Stimulated activated naive CD8-positive, alpha-beta T cell treated with anti-CD3 and anti-CD28 coated beads, Interleukin-15, Interleukin-2, amounts not matched to agents 100 U/mL and 50 U/mL, for 24 hours (primary cell): Measurements from ENCODE around the gene HBS1L.
"Not testable (repeated sequence)": the region's sequence is repeated elsewhere in the genome, so short reads cannot be mapped to it uniquely, and the experiment has no call there.

Source experiments
- ATAC-seq: fragments of 150-1000 bp; cut with Tn5 transposase; one replicate; pipeline ENCODE4 v1.10.0; 2021
- DNase-seq: peaks from one replicate; pipeline ENCODE4 v3.0.0; 2021

HBS1L gene

DNA sequence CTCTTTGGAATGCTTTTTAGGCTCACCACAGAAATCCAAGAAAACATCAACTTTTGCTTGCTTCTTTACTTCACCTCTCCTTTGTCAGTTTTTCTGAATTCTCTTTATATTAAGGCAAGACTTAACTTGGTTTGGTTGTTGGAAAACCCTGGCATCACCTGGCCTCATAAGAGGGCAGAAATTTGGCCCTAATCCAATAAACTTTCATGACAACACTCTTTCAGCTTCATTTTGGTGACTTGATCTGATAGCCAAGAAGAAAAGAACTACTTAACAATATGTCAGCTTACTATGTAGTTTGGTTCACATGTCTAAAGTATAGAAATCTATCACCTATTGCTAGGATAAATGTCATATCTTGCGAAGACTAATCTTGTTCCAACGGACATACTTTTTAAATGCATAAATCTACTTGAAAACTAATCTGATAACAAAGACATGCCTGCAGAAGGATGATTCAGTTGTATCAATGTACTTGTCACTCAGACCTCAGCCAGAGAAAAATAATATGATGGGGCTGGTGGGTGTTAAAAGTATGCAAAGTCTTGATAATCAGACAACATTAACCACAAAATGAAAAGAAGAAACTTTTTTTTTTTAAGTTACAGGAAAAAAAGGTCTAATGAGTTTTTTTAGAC lies 19.3 kb upstream of the HBS1L start:
- ATAC-seq: no peak
- DNase-seq: no peak

DNA sequence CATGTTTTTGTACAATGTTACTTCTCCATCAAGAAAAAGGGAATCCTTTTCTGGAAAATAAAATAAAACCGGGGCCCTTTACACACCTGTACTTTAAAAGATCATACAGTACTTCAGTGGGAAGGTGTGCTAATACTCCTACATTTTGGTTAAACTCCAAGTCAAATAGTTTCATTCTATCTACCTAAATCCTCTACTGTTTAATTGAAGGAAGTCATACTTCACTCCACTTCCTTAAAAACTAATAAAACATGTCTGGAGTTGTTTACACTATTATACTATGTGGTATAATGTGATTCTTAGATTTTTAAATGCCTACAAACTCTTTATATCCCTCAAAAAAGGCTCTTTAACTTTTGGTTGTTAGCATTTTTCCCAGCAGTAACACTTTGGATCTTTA lies 18.6 kb upstream of the HBS1L start:
- no peak for DNase-seq
- ATAC-seq: no peak

DNA sequence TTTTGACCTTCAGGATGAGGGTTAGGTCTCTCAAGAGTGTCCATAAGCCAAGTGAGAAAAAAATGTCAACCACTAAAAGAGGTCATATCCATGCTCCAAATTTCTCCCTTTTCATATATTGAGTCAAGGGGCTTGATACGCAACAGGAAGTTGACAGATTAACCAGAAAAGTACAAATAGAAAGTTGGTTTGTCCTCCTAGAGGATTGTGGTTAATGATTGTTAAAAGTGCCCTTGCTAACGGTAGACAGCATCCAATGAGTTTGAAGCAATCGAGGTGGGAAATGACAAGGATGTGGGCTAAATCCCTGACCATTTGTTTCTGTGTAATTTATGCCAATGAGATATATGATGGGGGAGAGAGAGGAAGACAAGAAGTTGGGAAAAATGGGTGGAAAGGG lies 18.1 kb upstream of the HBS1L start:
- no peak for DNase-seq

DNA sequence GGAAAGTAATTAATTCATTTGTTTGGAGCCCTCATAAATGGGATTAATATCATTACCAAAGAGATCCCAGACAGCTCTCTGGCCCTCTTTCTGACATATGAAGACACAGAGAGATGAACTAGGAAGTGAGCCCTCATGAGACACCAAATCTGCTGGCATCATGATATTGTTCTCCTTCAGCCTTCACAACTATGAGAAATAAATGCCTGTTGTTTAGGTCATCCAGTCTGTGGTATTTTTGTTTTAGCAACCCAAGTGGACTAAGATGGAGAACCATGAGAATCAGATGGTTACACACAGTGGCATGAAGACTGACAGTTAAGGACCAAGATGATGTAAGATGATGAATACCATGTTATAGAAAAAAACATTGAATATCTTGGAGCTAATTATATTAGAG lies 16.9 kb upstream of the HBS1L start:
- no peak for ATAC-seq
- no peak for DNase-seq

More for the DNA sequence above, 18.1 kb upstream of the HBS1L start:
- ATAC-seq: no peak

DNA sequence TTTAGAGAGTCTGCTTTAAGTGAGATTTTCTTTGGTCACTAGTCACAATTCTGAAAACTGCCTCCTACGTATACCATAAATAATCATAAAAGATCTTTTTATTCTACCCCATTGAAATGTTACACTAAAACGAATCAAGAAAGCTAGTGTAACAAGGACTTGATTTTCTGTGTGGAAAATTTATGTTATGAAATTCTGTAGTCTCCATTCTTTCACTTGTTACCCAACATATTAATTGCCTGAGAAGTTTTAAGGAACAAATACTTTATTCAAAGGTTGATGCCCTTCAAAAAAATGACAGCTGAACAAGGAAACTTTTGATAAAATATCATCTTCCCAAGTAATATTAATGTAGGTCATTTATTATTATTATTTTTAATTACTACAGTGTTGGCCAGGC lies 13.3 kb upstream of the HBS1L start:
- no peak for ATAC-seq
- no peak for DNase-seq

DNA sequence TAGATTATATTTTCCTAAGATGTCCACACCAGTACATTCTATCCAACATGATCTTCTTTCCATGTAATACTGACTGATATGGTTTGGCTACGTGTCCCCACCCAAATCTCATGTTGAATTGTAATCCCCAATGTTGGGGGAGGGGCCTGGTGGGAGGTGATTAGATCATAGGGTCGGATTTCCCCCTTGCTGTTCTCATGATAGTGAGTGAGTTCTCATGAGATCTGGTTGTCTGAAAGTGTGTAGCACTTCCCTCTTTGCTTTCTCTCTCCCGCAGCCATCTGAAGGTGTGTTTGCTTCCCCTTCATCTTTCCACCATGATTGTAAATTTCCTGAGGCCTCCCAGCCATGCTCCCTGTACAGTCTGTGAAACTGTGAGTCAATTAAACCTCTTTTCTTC lies 12.2 kb upstream of the HBS1L start:
- ATAC-seq (peak; percentile 14), DNase-seq (peak; percentile 26)

DNA sequence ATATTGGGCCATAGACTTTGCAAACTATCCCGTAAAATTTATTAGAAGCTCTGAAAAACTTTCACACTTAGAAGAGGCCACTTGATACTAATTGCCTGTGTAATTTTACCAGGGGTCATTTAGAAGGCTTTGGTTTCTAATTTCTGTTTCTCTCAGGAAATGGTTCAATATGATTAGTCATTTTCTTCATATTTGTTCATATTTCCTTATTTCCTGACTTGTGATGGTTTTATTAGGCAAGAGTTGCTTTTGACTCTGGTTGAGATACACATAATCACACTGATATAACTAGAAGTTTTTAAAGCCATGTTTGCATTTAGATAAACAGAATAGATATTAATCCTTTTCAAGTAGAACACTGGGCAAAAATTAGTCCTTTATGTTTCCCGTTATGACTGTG lies 11.8 kb upstream of the HBS1L start:
- DNase-seq: no peak
- no peak for ATAC-seq

DNA sequence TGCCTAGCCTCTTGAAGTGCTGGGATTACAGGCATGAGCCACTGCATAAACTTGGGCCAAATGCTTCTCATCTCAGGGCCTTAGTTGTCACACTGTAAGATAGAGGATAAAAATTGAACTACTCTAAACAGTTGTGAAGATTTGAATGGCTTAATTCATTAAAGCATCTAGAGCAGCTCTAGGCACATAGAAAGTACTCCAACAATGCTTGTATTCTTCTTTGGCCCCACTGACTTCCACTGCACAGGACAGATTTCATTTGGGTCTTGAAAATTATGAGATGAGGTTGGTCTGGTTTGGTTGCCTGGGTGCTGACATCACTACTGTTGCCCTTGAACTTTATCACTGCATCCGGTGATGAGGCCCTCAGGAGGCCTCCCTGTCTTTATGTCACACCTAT lies 10.0 kb upstream of the HBS1L start:
- DNase-seq (no peak), ATAC-seq (no peak)

DNA sequence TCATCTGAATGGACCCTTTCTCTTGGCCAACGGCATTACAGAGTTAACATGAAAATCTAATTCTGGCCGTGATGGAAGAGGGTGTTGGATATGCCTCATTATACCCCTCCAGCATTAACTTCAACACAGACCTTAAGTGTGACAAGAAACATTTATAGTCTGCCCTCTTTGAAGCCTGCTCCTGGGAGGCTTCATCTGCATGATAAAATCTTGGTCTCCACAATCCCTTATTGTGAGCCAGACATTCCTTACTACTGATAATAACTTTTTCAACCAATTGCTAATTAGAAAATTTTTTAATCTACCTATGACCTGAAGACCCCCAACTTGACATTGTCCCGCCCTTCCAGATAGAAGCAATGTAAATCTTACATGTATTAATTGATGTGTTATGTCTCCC lies 9.3 kb upstream of the HBS1L start:
- ATAC-seq: no peak
- DNase-seq: no peak

DNA sequence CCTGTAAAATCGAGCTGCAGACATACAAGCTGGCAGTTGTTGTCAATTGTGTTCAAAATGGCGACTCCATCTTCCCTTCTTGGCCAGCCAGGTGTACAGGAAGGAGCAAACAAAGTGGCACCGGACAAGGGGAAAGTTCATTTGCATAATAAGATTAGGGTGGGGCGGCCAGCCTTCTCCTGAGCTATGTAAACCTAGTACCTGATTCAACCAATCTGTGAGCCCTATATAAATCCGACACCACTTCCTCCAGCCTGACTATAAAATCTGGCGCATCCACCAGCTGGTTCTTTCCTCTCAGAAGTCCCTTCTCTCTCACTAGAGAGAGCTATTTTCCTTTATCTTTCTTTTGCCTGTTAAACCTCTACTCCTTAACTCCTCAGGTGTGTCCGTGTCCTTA lies 8.1 kb upstream of the HBS1L start:
- ATAC-seq (no peak), DNase-seq (no peak)

DNA sequence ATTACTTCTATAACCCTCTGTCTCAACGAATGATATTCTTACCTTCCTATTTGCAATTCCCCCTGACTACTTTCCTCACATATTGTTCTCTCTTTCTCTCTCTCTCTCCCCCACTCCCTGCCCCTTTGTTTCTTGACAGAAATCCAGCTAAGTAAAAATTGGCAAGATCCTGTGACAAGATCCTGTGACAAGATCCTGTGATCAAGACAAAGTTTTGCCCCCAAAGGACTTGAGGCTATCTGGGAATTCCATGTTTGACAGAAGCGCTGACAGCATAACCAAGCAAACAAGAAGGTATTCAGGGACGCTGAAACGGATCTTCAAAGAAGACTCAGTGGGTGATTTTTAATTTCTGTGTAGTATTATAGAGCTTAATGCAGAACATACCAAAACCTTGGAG lies 5.5 kb upstream of the HBS1L start:
- no peak for ATAC-seq
- no peak for DNase-seq

DNA sequence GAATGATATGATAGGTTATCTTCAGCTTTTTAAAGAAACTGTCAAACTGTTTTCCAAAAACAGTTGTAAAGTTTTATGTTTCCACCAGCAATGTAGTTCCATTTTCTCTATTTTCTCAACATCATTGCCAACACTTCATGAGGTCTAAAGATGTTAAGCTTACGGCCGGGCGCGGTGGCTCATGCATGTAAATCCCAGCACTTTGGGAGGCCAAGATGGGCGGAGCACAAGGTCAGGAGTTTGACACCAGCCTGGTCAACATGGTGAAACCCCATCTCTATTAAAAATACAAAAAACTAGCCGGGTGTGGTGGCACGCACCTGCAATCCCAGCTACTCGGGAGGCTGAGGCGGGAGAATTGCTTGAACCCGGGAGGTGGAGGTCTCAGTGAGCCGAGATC lies 3.7 kb upstream of the HBS1L start:
- ATAC-seq: not testable (repeated sequence)

DNA sequence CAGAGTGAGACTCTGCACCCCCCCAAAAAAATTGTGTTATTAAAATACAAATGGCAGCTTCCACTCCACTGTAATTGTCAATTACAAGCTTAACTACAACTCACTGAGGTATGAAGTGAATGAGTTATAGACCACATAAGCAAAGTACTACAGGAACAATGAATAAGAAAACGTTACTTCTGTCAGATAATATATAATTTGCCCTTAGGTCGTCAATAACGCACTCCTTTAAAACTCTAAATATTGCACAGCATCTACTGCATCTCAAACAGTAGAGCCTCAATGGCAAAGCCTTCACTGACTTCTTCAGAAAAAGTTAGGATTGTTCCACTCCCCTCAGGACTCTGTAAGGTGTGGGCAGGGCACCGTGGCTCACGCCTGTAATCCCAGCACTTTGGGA lies 2.0 kb upstream of the HBS1L start:
- DNase-seq: no peak
- no peak for ATAC-seq

More for the DNA sequence above, 3.7 kb upstream of the HBS1L start:
- not testable (repeated sequence) for DNase-seq

DNA sequence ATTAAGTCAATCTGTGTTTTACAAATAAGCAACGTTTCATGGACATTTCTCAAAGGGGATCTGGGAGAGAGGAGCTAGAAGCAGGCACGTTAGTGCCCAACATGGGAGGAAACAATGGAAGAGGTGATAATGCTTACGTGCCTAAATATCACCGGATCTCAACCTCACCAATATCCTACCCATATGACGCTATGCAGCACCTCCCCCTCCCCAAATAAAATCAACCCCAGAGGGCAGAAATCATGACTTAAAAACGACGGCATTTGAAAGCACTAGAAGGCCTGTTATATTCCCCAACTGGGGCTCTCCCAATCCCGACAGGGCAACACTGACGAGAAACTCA lies 425 bp downstream of the HBS1L start:
- ATAC-seq (peak; percentile 15), DNase-seq (no peak)

DNA sequence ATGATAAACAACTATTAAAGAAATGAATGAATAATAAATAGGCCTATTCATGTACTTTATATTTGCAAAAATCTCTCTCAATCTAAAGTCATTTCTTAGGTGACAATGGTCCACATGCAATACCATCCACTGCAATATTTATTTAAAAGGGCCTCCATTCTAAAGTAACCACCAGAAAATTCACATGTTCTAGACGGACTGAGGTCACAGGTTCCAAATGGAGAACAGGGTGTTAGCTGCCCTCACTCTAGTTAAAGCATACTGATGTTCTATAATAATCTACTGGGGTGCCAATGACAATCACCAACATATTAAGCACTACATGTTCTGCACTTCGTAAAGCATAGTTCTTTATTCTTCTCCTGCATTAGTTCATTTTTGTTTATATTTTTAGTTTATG lies 1.2 kb downstream of the HBS1L start:
- ATAC-seq: no peak
- DNase-seq: no peak

DNA sequence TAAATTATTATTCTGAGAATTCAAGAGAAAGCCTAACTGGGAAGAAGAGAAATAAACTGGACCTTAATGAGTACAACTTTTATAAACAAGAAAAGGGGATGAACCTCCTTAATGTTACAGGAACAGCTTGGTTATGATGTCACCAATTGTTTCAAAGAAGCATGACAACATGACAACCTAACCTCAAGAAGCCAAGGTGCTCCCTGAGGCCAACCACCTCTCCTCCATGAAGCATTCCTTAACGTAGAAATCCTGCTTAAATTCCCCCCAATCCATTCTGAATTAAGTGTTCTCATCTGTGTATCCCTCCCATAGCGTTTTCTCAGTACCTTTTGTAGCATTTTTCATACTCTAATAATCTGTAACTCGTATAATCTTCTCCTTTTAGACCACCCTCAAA lies 1.7 kb downstream of the HBS1L start:
- ATAC-seq (no peak), DNase-seq (no peak)

DNA sequence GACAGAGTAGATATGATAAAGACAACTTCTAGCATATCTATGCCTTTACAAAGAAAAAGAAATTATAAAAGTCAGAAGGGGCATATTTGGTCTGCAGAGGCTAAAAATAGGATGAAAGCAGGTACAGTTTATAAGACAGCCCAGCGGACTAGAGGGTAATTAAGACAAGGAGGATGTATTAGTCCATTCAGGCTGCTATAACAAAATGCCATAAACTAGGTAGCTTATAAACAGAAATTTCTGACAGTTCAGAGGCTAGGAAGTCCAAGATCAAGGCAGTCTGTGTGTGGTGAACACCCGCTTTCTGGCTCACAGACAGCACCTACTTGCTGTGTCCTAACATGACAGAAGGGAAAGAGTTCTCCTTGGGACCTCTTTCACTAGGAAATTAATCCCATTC lies 5.7 kb downstream of the HBS1L start:
- no peak for ATAC-seq
- DNase-seq: no peak

DNA sequence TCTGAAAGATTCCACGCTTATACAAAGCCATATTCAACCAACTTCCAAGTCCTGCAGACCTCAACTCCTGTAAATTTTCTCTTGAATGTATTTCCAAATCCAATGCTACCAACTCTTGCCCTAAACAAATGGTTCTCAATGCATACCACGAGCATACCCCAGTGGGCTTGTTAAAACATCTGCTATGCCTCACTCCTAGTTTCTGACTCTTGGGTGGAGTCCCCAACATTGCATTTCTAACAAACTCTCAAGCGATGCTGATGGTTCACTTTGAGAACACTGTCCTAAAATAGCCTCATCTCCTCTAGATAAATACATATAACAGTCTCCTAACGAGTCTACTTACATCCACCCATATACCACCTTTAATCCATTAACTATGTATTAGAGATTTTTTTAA lies 7.3 kb downstream of the HBS1L start:
- ATAC-seq (peak; percentile 25), DNase-seq (no peak)

DNA sequence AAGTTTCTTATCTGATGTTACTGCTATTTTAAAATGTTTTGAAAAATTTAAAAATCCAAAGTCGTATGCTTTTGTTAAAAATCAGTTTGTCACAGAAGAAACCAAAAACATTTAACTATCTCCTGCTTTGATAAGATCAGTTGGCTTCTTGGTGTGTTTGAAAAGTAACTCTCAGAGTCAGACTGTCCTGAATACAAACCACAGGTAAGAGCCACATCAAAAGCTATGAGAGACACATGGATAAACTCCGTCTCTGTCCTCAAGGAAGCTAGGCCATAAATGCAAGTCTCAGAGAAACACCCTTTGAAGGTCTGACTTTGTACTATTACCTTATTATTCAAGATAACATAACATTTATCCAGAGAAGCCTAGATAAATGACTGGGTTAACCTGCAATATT lies 7.7 kb downstream of the HBS1L start:
- DNase-seq (no peak), ATAC-seq (peak; percentile 62)

DNA sequence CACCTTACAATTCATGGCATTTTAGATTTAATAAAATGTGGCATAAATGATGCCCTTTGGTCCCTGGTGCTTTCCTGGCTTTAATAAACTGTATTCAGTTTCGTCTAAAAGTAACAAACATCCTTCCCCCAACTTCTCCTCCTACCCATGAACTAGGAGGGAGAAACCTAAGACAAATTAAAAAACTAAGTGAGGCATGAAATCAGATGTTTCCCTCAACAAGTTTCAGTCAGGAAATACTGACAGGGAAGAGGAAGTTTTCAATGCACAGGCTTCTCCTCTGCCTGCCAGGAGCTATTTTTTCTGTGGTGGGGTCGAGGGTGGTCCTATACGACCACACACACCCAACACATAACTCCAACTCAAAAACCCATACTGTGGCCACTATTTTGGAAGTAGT lies 10.0 kb downstream of the HBS1L start:
- DNase-seq: no peak
- ATAC-seq: no peak

DNA sequence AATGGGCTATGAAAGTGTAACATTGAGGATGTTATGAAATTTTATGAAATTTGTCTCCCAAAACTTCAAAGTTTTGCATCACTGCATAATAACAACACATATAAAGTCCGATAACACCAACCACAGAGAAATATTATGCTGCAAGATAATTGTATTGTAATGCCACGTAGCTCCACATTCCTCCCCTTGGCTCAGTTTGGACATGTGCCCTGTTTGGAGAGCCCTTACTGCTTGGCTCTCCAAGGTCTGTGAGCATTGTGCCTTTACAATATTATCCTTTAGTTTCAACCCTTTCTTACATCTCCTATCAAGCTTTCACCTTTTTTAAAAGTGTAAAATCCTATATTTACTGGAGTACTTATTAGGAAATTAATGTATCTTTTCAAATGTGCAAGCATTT lies 10.8 kb downstream of the HBS1L start:
- ATAC-seq (no peak), DNase-seq (no peak)

DNA sequence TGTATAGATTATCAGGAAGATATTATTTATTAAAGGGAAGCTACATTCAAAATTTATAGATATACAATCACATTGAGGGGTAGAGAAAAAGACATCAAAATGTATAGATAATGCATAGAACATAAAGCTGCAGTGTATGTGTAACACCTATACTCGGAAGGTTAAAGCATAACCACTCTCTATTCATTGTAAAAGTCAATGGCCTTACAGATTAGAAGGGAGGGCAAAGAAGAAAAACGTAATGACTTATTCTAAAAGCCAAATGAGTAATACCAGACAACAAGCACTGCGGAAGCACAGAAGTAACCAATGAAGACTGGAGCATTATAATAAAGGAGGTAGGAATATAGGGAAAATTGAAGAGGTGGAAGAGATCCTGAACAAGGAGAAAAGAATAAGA lies 11.3 kb downstream of the HBS1L start:
- no peak for DNase-seq
- ATAC-seq: no peak

DNA sequence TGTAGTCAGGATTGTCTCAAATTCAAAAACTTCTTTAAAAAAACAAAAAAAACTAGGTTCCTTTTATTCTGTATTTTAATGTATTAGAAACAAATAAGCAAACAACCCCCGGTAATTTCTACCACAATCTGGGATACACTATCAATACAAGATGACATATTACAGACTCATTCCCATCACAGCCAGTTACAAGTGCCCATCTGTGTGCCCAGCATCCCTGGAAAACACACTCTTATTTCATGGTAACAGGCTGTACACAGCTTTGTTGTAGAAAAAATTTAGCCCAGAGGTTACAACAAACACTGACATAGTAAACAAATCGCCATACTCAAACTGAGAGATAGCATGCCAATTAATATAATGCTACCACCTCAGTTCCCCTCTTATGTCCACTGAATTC lies 16.3 kb downstream of the HBS1L start:
- ATAC-seq (no peak), DNase-seq (no peak)

DNA sequence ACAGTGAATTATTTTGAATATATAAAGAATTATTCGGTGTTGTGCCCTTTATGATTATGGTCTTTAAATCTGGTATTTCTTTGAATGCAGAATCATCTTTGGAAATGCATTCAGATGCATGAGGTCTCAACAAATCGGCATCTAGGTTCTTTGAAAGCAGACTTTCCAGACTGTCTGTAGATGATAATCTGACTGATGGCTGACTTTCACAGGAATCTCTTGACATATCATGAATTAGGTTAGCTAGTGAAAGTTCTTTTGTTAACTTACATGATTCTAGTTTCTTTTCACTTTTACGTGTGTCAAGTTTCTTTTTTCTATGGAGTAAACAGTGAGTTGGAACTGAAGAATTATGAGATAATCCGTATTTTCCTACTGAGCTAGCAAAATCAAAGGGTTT lies 17.1 kb downstream of the HBS1L start:
- DNase-seq (no peak), ATAC-seq (no peak)

DNA sequence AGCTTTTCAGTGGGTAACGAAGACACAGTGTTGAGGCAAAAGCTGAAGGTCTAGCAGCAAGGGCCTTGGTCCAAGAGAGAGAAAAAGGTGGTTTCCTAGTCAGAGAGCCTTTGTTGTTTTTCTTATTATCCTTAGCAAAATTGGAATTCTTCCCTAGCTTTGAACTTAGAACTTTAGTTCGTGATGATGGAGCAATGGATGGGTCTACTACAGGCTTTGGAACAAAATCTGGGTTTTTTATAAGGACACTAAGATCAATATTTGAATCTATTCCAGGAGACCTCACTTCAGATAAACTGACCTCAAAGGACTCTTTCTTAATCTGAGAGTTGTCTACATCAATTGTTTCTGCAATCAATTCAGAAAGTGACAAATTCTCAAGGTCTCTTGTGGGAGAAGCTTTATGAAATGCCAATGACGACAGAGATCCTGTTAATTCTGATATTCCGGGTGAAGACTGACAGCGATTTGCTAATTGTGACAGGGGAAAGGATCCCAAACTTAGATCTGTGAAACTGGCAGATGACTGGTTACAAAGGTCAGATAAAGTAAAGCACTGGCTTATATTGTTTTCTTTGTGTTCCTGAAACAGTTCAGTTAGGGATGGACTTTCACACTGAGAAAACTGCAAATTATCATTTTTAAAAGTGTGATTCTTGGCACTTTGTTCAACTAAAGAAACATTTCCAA lies 17.7 kb downstream of the HBS1L start:
- no peak for ATAC-seq
- no peak for DNase-seq
